GM18873 (cell line): ENCODE measurements around the gene SLC30A2.

Experiments
- ATAC-seq: cut with Tn5 transposase; IDR thresholded peaks from one replicate; pipeline ENCODE4 v1.9.1; 2021; ENCODE audit warnings: mild to moderate bottlenecking, moderate library complexity, moderate number of reproducible peaks; ENCODE audit not compliant: unreplicated experiment, low FRiP score

Gene SLC30A2

GRCh38 chr1:26070296-26070962 is 24.5 kb upstream of the SLC30A2 start:
- no peak for ATAC-seq

GRCh38 chr1:26069941-26070295 is 24.0 kb upstream of the SLC30A2 start:
- ATAC-seq: no peak

- no peak for ATAC-seq
These were observed 21.6 kb upstream of the SLC30A2 start, which contains the start of gene TRIM63 for GRCh38 chr1:26067432-26067911. TSS of gene TRIM63 (minus strand) at chr1:26067630. CDS start at chr1:26067494, 136 bp downstream.

GRCh38 chr1:26066857-26067256 is 20.9 kb upstream of the SLC30A2 start:
- ATAC-seq: no peak

- ATAC-seq: no peak
These were observed 20.2 kb upstream of the SLC30A2 start for GRCh38 chr1:26066160-26066559.

GRCh38 chr1:26064553-26064952 is 18.6 kb upstream of the SLC30A2 start:
- ATAC-seq: no peak

- ATAC-seq: no peak
These were observed 15.1 kb upstream of the SLC30A2 start for GRCh38 chr1:26060832-26061574.

- ATAC-seq: no peak
These were observed 14.0 kb upstream of the SLC30A2 start for GRCh38 chr1:26059906-26060305.

- no peak for ATAC-seq
These were observed 12.2 kb upstream of the SLC30A2 start for GRCh38 chr1:26058052-26058595.

GRCh38 chr1:26057189-26057588 is 11.3 kb upstream of the SLC30A2 start:
- ATAC-seq: no peak

- ATAC-seq: no peak
These were observed 9.1 kb upstream of the SLC30A2 start for GRCh38 chr1:26055041-26055440.

GRCh38 chr1:26053718-26054560 is 8.0 kb upstream of the SLC30A2 start:
- no peak for ATAC-seq

- no peak for ATAC-seq
These were observed 4.3 kb upstream of the SLC30A2 start for GRCh38 chr1:26050248-26050640.

GRCh38 chr1:26049531-26050247 is 3.8 kb upstream of the SLC30A2 start:
- no peak for ATAC-seq

- no peak for ATAC-seq
These were observed 1.5 kb upstream of the SLC30A2 start for GRCh38 chr1:26047278-26047874.

GRCh38 chr1:26046246-26047095 is 553 bp upstream of the SLC30A2 start:
- ATAC-seq: no peak

- ATAC-seq: no peak
These were observed 772 bp downstream of the SLC30A2 start for GRCh38 chr1:26044971-26045721.

- no peak for ATAC-seq
These were observed 1.5 kb downstream of the SLC30A2 start for GRCh38 chr1:26044414-26044813.
